Measurements from ENCODE around the gene APOA4. TPM values are rescaled to one million over a fixed set of nuclear protein-coding genes. Genes with fewer than 3 reads are reported as not detected.

The APOA4 gene
- total RNA-seq, 1 experiment from 2014 or later = not detected

GRCh38 chr11:116794851-116795250, 28.3 kb downstream of the APOA4 start:
- TF ChIP-seq CTCF (IDR thresholded peaks at IDR 0.05; ENCODE audit: unreplicated experiment) = no peak
- Mint-ChIP-seq H3K27ac (ENCODE audit: unreplicated experiment) (no peak overlapping the region), H3K36me3 (ENCODE audit: insufficient read depth, unreplicated experiment) (no peaks in the 10 kb centered on the region), H3K4me3 (ENCODE audit: low read depth, unreplicated experiment) (no peak overlapping the region), H3K27me3 (ENCODE audit: unreplicated experiment) (no peaks in the 10 kb centered on the region), H3K9me3 (ENCODE audit: low read depth, unreplicated experiment) (no peaks in the 10 kb centered on the region), H3K4me1 (ENCODE audit: low read depth, unreplicated experiment) (no peaks in the 10 kb centered on the region)
- intact Hi-C loops (cut with micrococcal nuclease; ENCODE audit: unreplicated experiment) = loop anchor here (5.0 kb wide), 2 partner anchors 42 to 312 kb away; partner anchors contain the start of gene APOA1
- CTCF ChIA-PET = no interaction called here
- no peak for DNase-seq
- BruUV-seq (replicated peaks) = no TSS peak

- no peaks in the 10 kb centered on the region for H3K36me3 Mint-ChIP-seq (ENCODE audit: insufficient read depth, unreplicated experiment)
- no TSS peak for BruUV-seq (replicated peaks)
- no peak for TF ChIP-seq CTCF (IDR thresholded peaks at IDR 0.05; ENCODE audit: unreplicated experiment)
- intact Hi-C loops (cut with micrococcal nuclease; ENCODE audit: unreplicated experiment) = loop anchor here (5.0 kb wide), 2 partner anchors 44 to 314 kb away; partner anchors contain the start of gene APOA1
- no peaks in the 10 kb centered on the region for H3K9me3 Mint-ChIP-seq (ENCODE audit: low read depth, unreplicated experiment)
- no peak for DNase-seq
- no peak overlapping the region for H3K4me3 Mint-ChIP-seq (ENCODE audit: low read depth, unreplicated experiment)
- no peaks in the 10 kb centered on the region for H3K27me3 Mint-ChIP-seq (ENCODE audit: unreplicated experiment)
- H3K4me1 Mint-ChIP-seq (ENCODE audit: low read depth, unreplicated experiment) = peaks cover 2% of the 10 kb centered on the region
- CTCF ChIA-PET = no interaction called here
- no peak overlapping the region for H3K27ac Mint-ChIP-seq (ENCODE audit: unreplicated experiment)
Observed at GRCh38 chr11:116793772-116794097, 29.4 kb downstream of the APOA4 start.

GRCh38 chr11:116792869-116793771, 30.0 kb downstream of the APOA4 start:
- DNase-seq = no peak
- Mint-ChIP-seq H3K4me1 (ENCODE audit: low read depth, unreplicated experiment) (peaks cover 8% of the 10 kb centered on the region), H3K27ac (ENCODE audit: unreplicated experiment) (no peak overlapping the region), H3K36me3 (ENCODE audit: insufficient read depth, unreplicated experiment) (peaks cover 6% of the 10 kb centered on the region), H3K27me3 (ENCODE audit: unreplicated experiment) (no peaks in the 10 kb centered on the region), H3K4me3 (ENCODE audit: low read depth, unreplicated experiment) (no peak overlapping the region), H3K9me3 (ENCODE audit: low read depth, unreplicated experiment) (no peaks in the 10 kb centered on the region)
- TF ChIP-seq CTCF (IDR thresholded peaks at IDR 0.05; ENCODE audit: unreplicated experiment) = no peak
- CTCF ChIA-PET = no interaction called here
- BruUV-seq (replicated peaks) = no TSS peak
- intact Hi-C loops (cut with micrococcal nuclease; ENCODE audit: unreplicated experiment) = loop anchor here (5.0 kb wide), 2 partner anchors 44 to 314 kb away; partner anchors contain the start of gene APOA1

GRCh38 chr11:116792144-116792868, 30.8 kb downstream of the APOA4 start:
- peaks cover 14% of the 10 kb centered on the region for H3K36me3 Mint-ChIP-seq (ENCODE audit: insufficient read depth, unreplicated experiment)
- CTCF ChIA-PET = interaction anchor here (1.5 kb wide), 1 partner anchor 434 kb away, joined by 4 read pairs; no protein-coding TSS in a partner anchor
- intact Hi-C loops (cut with micrococcal nuclease; ENCODE audit: unreplicated experiment) = loop anchor here (5.0 kb wide), 2 partner anchors 45 to 315 kb away; partner anchors contain the start of gene APOA1
- no TSS peak for BruUV-seq (replicated peaks)
- no peaks in the 10 kb centered on the region for H3K9me3 Mint-ChIP-seq (ENCODE audit: low read depth, unreplicated experiment)
- H3K4me3 Mint-ChIP-seq (ENCODE audit: low read depth, unreplicated experiment) = no peak overlapping the region
- TF ChIP-seq CTCF (IDR thresholded peaks at IDR 0.05; ENCODE audit: unreplicated experiment) = no peak
- DNase-seq = no peak
- no peaks in the 10 kb centered on the region for H3K27me3 Mint-ChIP-seq (ENCODE audit: unreplicated experiment)
- no peak overlapping the region for H3K27ac Mint-ChIP-seq (ENCODE audit: unreplicated experiment)
- H3K4me1 Mint-ChIP-seq (ENCODE audit: low read depth, unreplicated experiment) = peaks cover 11% of the 10 kb centered on the region

Data from Calu3 (cell line).